ENCODE results near the gene PPP2R2C.

PPP2R2C gene

DNA sequence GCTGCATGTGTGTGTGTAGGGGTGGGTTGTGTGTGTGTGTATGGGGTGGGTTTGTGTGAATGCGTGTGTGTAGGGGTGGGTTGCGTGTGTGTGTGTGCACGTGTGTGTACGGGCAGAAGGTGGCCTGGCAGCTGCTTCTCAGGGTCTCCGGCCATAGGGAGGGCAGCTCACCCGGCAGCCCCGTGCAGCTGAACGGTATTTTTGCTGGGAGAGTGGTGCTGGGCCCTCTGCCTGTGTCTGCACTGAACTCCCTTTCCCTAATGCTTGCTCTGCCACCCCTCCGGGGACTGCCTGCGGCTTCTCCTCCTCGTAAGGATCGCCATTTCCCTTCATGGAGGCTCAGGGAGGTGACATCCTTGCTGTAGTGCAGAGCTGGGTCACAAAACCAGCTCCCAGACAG is 172.5 kb downstream of the PPP2R2C start:
- no peak for DNase-seq

GRCh38 chr4:6298852-6299251 is 173.6 kb downstream of the PPP2R2C start:
- DNase-seq, result no peak

DNA sequence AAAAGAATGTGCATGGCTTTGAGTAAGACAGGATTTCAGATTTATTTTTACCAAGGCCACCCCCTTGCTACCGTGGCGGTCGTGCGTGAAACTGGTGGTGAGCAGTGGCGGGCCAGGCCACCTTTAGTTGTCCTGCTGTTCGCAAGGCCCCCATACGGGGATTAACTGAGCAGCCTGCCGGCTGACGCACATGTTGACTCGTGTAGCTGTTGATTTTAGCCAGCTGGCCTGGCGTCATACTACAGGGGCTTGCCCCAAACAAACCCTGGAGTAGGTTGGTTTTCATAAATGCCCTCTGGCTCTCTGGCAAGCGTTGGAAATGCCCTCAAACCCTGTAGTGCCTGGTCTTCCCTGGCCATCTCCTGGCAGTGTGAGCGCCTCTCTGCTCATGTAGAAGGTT is 174.4 kb downstream of the PPP2R2C start:
- no peak for DNase-seq

GRCh38 chr4:6297266-6297815 is 175.1 kb downstream of the PPP2R2C start:
- no peak for DNase-seq

DNA sequence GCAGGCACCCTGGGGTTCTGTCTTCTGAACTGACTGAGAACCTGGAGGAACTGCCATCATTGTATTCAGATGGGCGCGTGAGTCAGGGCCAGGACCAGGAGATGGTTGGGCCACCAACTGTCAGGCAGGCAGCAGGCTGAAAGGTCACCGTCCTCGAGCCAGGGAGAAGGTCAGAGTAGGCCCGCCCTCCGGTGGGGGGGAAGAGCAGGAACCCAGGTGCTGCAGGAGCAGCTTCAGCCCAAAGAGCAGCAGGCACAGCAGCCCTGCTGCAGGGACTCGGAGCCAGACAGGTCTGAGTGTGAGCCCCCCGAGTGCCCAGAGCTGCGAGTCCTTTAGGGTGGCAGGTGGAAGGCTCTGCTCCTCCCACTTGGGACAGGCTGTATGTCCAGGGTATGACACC is 176.4 kb downstream of the PPP2R2C start:
- no peak for DNase-seq

- DNase-seq, result no peak
Observed at GRCh38 chr4:6295495-6295894, 176.9 kb downstream of the PPP2R2C start.

- no peak for DNase-seq
Observed at GRCh38 chr4:6294705-6295421, 177.6 kb downstream of the PPP2R2C start.

DNA sequence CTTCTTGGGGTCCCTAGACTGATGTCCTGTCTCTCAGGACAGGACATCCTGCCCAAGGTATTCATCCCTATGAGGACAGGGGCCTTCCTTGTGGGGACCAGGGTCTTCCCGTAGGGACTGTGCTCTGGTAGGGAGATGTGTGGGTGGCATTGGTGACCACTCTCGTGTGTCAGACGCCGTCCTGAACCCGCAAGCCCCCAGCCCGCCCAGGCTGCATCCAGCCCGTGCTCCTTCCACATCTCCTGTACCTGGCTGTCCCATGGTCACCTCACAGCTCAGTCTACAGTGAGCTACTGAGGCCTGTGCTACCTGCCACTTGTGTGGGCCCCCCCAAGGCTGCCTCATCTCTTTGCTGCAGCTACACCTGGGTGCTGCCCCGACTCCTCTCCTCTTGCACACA is 178.8 kb downstream of the PPP2R2C start:
- DNase-seq, result no peak

- DNase-seq, result no peak
Observed at GRCh38 chr4:6293097-6293445, 179.3 kb downstream of the PPP2R2C start.

GRCh38 chr4:6292376-6293096 is 179.9 kb downstream of the PPP2R2C start:
- DNase-seq, result no peak

DNA sequence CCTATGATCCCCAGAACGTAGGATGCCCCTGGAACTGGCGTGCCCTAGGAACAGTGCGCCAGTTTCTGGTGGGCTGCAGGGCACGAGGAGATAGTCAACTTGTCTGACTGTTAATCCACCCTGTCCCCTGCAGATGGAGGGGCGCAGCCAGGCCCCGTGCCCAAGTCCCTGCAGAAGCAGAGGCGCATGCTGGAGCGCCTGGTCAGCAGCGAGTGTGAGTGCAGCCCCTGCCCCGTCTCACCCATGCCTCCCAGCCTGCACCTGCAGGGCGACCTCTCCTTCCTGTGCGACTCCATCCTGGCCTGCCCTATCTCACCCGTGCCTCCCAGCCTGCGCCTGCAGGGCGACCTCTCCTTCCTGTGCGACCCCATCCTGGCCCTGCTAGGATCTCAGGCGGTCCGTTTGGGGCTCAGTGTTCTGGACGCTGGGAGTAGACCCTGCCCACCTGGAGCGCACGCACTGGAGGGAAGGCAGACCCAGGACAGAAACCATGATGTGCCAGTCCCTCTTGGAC is 180.6 kb downstream of the PPP2R2C start:
- no peak for DNase-seq

GRCh38 chr4:6290769-6291547 is 181.5 kb downstream of the PPP2R2C start:
- no peak for DNase-seq

- no peak for DNase-seq
Observed at GRCh38 chr4:6290256-6290655, 182.2 kb downstream of the PPP2R2C start.

DNA sequence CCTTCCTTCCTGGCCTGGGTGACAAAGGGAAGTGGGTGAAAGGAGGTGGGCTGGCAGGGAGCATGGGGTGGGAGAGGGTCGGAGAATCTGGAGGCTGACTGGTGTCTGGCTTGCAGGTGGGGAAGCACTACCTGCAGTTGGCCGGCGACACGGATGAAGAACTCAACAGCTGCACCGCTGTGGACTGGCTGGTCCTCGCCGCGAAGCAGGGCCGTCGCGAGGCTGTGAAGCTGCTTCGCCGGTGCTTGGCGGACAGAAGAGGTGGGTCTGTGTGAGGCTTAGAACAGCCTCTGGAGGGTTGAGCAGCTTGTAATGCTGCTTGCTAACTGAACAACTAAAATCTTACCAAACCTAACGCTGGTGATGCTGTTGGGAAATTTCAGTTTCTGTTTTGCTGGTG is 183.5 kb downstream of the PPP2R2C start:
- no peak for DNase-seq

- no peak for DNase-seq
Observed at GRCh38 chr4:6288342-6288741, 184.1 kb downstream of the PPP2R2C start.

DNA sequence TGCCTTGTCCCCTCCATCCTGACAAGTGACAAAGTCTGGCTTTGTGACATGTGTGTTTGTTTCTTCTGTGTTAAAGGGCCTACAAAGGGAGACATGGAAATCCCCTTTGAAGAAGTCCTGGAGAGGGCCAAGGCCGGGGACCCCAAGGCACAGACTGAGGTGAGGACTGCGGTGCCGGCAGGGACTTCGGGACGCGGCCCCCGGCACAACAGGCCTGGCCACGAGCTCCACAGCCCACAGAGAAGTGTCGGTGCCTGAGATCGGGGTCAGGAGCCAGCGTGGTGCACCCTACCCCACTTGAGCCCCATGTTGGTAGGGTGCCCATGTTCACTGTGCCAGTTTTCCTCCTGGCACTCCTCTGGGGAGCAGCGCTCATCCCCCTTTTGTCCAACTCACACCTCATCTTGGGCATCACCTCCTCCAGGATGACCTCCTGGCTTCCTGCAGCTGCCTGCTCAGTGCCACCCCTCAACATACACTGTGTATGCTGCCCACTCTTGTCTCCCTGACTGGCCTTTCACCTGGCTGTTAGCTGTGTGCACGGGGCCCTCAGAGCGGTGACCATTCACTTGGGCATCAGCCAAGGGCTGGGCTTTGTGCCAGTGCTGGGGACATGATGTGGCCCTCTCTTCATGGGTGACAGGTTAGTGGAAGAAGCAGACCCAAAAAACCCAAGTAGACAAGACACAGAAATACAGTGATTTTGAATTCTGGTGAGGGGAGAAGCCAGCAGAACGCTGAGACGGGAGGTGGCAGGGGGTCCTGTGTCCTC is 185.2 kb downstream of the PPP2R2C start:
- no peak for DNase-seq

- DNase-seq, result no peak
Observed at GRCh38 chr4:6283282-6283681, 189.1 kb downstream of the PPP2R2C start.

DNA sequence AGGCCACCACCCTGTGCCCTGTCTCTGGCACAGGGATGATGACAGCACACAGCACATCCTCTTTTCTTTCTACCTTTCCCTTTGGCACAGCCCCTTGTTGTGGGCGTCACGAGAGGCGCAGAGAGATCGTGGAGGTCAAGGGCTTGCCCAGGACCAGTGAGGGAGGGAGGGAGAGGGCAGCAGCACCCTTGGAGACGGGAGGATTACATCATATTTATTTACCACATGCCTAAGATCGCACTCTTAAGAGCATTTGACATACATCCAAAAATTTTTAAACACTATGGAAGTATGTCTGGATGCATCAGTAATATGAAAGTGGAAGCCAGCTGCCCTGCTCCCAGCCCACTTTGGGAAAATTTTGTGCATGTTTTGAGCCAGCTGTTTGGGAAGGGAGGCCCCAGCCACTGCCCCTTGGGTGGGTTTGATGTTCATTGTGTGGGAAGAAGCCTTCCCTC is 190.1 kb downstream of the PPP2R2C start:
- no peak for DNase-seq

GRCh38 chr4:6281436-6282313 is 190.7 kb downstream of the PPP2R2C start:
- no peak for DNase-seq

GRCh38 chr4:6280365-6280996 is 191.9 kb downstream of the PPP2R2C start:
- no peak for DNase-seq

Data from activated CD4-positive, alpha-beta T cell treated with anti-CD3 and anti-CD28 coated beads, Interleukin-2, amount 50 U/mL, for 1 hour (primary cell).